ENCODE measurements around the gene CTNND2. TPM values are rescaled to one million over a fixed set of nuclear protein-coding genes. Genes with fewer than 3 reads are reported as not detected.

Gene CTNND2
- total and polyA plus RNA-seq, 4 donors: 0.05 to 0.50 (median 0.27) TPM

DNA sequence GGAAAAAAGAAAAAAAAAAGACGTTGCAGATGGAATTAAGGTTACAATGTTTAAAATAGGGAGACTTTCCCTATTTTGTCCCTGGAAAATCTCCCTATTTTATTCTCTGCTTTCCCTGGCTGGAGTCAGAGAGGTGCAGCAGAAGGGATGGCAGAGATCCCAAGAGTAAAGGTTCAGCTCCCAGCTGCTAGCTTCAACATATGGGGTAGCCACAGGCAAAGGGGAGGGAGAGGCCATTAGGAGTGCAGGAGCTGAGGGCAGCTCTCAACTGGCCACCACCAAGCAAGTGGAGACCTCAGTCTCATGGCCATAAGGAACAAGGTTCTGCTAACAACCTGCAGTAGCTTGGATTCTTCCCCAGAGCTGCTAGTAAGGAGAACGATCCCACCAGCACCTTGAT, 776.2 kb downstream of the CTNND2 start (continued):
- TF ChIP-seq, protein P1, sequence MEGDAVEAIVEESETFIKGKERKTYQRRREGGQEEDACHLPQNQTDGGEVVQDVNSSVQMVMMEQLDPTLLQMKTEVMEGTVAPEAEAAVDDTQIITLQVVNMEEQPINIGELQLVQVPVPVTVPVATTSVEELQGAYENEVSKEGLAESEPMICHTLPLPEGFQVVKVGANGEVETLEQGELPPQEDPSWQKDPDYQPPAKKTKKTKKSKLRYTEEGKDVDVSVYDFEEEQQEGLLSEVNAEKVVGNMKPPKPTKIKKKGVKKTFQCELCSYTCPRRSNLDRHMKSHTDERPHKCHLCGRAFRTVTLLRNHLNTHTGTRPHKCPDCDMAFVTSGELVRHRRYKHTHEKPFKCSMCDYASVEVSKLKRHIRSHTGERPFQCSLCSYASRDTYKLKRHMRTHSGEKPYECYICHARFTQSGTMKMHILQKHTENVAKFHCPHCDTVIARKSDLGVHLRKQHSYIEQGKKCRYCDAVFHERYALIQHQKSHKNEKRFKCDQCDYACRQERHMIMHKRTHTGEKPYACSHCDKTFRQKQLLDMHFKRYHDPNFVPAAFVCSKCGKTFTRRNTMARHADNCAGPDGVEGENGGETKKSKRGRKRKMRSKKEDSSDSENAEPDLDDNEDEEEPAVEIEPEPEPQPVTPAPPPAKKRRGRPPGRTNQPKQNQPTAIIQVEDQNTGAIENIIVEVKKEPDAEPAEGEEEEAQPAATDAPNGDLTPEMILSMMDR (IDR thresholded peaks at IDR 0.05; ENCODE audit: low read depth, low read length, missing input control): no peak
- no peak for TF ChIP-seq RXRA (IDR thresholded peaks at IDR 0.05)
- no peak for TF ChIP-seq NR2F2 (IDR thresholded peaks at IDR 0.05)
- TF ChIP-seq HNF4A (conservative IDR thresholded peaks at IDR 0.05): no peak

DNA sequence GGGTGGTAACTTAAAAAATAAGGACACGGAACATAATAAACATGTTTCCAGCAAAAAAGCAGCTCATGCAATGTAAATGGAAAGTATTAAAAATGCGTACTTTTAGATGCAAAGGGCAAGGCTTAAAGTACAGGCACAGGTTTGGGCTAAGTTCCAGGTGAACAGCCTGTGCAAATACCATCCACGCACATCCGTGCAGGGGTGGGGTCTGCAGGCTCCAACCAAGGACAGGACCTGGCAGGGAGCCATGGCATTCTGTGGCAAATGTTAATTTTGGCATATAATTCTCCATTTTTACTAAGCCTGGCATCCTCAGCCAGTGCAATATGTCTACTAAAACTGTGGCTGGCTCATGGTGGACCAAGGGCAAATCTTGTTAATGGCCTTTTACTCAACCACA, 777.4 kb downstream of the CTNND2 start:
- 36% methylated on average over 4 of the region's 4 CpGs for WGBS
- Histone ChIP-seq H3K4me1 (ENCODE audit: control insufficient read depth in 4 of 4, insufficient read depth in 4 of 4, low read length in 3 of 4) (no peaks in the 10 kb centered on the region), H3K4me3 (ENCODE audit: low read depth in 1 of 3, low read length in 3 of 3) (no peak overlapping the region), H3K36me3 (ENCODE audit: control insufficient read depth in 4 of 4, insufficient read depth in 3 of 4, low read depth in 1 of 4, low read length in 3 of 4) (no peaks in the 10 kb centered on the region), H3K9ac (ENCODE audit: low read depth in 1 of 2, low read length in 2 of 2) (no peak overlapping the region), H3K27ac (ENCODE audit: low read depth in 1 of 2, low read length in 2 of 2) (no peak overlapping the region), H3K27me3 (ENCODE audit: control insufficient read depth in 4 of 4, insufficient read depth in 4 of 4, low read length in 3 of 4) (no peaks in the 10 kb centered on the region), H3K9me3 (ENCODE audit: control insufficient read depth in 4 of 4, low read length in 3 of 4) (no peaks in the 10 kb centered on the region)
- TF ChIP-seq FOXA1 (IDR thresholded peaks at IDR 0.05) (no peak), HNF4A (conservative IDR thresholded peaks at IDR 0.05) (peak in 1 of 2 donors; percentile 3)
- DNase-seq (ENCODE audit: low spot score): no peak

DNA sequence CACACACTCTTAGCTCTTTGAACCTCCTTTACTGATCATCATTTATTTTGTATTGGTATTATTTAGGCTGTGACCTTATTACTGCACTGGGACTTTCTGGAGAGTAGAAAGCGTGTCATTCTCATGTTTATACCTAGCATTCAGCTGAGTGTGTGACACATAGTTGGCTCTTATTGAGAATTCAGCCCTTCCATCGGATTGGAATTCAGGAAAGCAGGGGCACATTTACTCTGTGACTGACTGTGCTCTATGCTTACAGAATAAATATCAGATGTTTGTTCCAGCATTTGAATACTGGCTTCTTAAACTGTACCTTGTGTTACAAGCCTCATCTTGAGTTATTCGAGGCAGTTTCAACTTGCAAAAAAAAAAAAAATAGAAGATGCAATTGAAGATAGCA, 782.4 kb downstream of the CTNND2 start:
- Histone ChIP-seq H3K9ac (ENCODE audit: low read depth in 1 of 2, low read length in 2 of 2) (no peak overlapping the region), H3K27ac (ENCODE audit: low read depth in 1 of 2, low read length in 2 of 2) (no peak overlapping the region), H3K4me3 (ENCODE audit: low read depth in 1 of 3, low read length in 3 of 3) (no peak overlapping the region), H3K9me3 (ENCODE audit: control insufficient read depth in 4 of 4, low read length in 3 of 4) (no peaks in the 10 kb centered on the region), H3K4me1 (ENCODE audit: control insufficient read depth in 4 of 4, insufficient read depth in 4 of 4, low read length in 3 of 4) (no peaks in the 10 kb centered on the region), H3K36me3 (ENCODE audit: control insufficient read depth in 4 of 4, insufficient read depth in 3 of 4, low read depth in 1 of 4, low read length in 3 of 4) (no peaks in the 10 kb centered on the region), H3K27me3 (ENCODE audit: control insufficient read depth in 4 of 4, insufficient read depth in 4 of 4, low read length in 3 of 4) (no peaks in the 10 kb centered on the region)
- 82% methylated on average over 3 of the region's 3 CpGs for WGBS
- TF ChIP-seq, protein P2, sequence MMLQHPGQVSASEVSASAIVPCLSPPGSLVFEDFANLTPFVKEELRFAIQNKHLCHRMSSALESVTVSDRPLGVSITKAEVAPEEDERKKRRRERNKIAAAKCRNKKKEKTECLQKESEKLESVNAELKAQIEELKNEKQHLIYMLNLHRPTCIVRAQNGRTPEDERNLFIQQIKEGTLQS (IDR thresholded peaks at IDR 0.05): no peak
- TF ChIP-seq FOXA1 (IDR thresholded peaks at IDR 0.05): no peak
- TF ChIP-seq EGR1 (IDR thresholded peaks at IDR 0.05; ENCODE audit: low read depth in 2 of 2): no peak
- TF ChIP-seq YY1 (IDR thresholded peaks at IDR 0.05): no peak
- no peak for TF ChIP-seq HNF4G (IDR thresholded peaks at IDR 0.05)
- no peak for TF ChIP-seq FOXA2 (IDR thresholded peaks at IDR 0.05)
- no peak for TF ChIP-seq GABPA (IDR thresholded peaks at IDR 0.05 in 1 of 2, conservative IDR thresholded peaks at IDR 0.05 in 1 of 2)
- no peak for TF ChIP-seq RXRA (IDR thresholded peaks at IDR 0.05)
- no peak for TF ChIP-seq RAD21 (IDR thresholded peaks at IDR 0.05)
- no peak for DNase-seq (ENCODE audit: low spot score)

DNA sequence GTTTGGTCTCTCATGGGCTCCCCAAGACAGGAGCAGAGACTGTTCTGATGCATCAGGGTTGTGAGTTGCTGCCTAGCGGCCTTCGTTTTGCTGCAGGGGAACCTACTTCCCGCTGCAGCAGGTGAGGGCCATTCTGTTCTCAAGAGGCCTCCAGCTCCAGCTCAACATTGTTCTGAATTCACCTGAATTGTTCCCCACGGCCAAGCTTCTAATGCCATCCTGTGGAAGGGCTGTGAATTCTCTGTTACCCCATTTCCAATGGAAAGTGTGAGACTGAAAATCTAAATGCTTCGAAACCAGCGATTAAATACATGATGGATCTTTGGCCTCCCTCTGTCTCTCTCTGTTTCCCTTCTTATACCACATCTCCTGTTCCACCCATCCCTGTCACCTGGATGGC, 794.1 kb downstream of the CTNND2 start:
- Histone ChIP-seq H3K9ac (ENCODE audit: low read depth in 1 of 2, low read length in 2 of 2) (no peak overlapping the region), H3K9me3 (ENCODE audit: control insufficient read depth in 4 of 4, low read length in 3 of 4) (no peaks in the 10 kb centered on the region), H3K36me3 (ENCODE audit: control insufficient read depth in 4 of 4, insufficient read depth in 3 of 4, low read depth in 1 of 4, low read length in 3 of 4) (no peaks in the 10 kb centered on the region), H3K27me3 (ENCODE audit: control insufficient read depth in 4 of 4, insufficient read depth in 4 of 4, low read length in 3 of 4) (no peaks in the 10 kb centered on the region), H3K4me1 (ENCODE audit: control insufficient read depth in 4 of 4, insufficient read depth in 4 of 4, low read length in 3 of 4) (no peaks in the 10 kb centered on the region), H3K4me3 (ENCODE audit: low read depth in 1 of 3, low read length in 3 of 3) (no peak overlapping the region), H3K27ac (ENCODE audit: low read depth in 1 of 2, low read length in 2 of 2) (no peak overlapping the region)
- WGBS: 88% methylated on average over 6 of the region's 6 CpGs
- no peak for DNase-seq (ENCODE audit: low spot score)
- TF ChIP-seq HNF4A (conservative IDR thresholded peaks at IDR 0.05) (no peak), FOXA1 (IDR thresholded peaks at IDR 0.05) (no peak), SP1 (IDR thresholded peaks at IDR 0.05) (no peak), RXRA (IDR thresholded peaks at IDR 0.05) (no peak), EGR1 (IDR thresholded peaks at IDR 0.05; ENCODE audit: low read depth in 2 of 2) (no peak), FOXA2 (IDR thresholded peaks at IDR 0.05) (no peak), TAF1 (conservative IDR thresholded peaks at IDR 0.05) (no peak), JUND (IDR thresholded peaks at IDR 0.05) (no peak), YY1 (IDR thresholded peaks at IDR 0.05) (no peak)
- TF ChIP-seq, protein P3, sequence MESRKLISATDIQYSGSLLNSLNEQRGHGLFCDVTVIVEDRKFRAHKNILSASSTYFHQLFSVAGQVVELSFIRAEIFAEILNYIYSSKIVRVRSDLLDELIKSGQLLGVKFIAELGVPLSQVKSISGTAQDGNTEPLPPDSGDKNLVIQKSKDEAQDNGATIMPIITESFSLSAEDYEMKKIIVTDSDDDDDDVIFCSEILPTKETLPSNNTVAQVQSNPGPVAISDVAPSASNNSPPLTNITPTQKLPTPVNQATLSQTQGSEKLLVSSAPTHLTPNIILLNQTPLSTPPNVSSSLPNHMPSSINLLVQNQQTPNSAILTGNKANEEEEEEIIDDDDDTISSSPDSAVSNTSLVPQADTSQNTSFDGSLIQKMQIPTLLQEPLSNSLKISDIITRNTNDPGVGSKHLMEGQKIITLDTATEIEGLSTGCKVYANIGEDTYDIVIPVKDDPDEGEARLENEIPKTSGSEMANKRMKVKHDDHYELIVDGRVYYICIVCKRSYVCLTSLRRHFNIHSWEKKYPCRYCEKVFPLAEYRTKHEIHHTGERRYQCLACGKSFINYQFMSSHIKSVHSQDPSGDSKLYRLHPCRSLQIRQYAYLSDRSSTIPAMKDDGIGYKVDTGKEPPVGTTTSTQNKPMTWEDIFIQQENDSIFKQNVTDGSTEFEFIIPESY (IDR thresholded peaks at IDR 0.05): no peak
- TF ChIP-seq, protein P4, sequence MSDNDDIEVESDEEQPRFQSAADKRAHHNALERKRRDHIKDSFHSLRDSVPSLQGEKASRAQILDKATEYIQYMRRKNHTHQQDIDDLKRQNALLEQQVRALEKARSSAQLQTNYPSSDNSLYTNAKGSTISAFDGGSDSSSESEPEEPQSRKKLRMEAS (IDR thresholded peaks at IDR 0.05): no peak
- TF ChIP-seq, protein P2 (IDR thresholded peaks at IDR 0.05): no peak
